ENCODE data around the gene MND1. TPM values are rescaled to one million over a fixed set of nuclear protein-coding genes. Genes with fewer than 3 reads are reported as not detected.
A peak's percentile ranks its signal among the peaks of the same experiment; 100 is the strongest.

MND1 gene
- total RNA-seq, 1 donor from 2014 or later = 2.3 TPM

DNA sequence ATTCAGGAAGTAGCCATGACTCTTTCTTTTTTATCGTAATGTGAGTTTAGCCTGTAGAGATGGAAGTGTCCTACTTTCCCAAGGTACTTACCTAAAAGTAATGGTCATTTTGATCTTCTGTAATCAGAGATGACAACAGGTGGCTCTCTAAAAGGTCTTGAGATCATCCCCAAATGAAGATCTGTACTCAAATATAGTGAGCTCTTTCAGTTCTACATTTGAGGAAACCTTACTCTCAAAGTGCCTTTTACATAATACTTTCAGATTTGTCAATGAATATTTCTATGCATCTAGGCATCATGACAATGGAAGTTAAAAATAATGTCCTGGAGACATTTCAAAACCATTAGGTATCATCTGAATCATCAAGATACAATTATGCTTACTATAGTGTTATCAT is 17.2 kb upstream of the MND1 start:
- DNase-seq (ENCODE audit: low read depth) = no peak
- Histone ChIP-seq H3K4me3 (ENCODE audit: low read depth, low read length) (no peak overlapping the region), H3K27me3 (ENCODE audit: control insufficient read depth, insufficient read depth, low read length) (no peaks in the 10 kb centered on the region), H3K36me3 (ENCODE audit: control insufficient read depth, insufficient read depth, low read length) (no peaks in the 10 kb centered on the region)
- TF ChIP-seq, protein P1, sequence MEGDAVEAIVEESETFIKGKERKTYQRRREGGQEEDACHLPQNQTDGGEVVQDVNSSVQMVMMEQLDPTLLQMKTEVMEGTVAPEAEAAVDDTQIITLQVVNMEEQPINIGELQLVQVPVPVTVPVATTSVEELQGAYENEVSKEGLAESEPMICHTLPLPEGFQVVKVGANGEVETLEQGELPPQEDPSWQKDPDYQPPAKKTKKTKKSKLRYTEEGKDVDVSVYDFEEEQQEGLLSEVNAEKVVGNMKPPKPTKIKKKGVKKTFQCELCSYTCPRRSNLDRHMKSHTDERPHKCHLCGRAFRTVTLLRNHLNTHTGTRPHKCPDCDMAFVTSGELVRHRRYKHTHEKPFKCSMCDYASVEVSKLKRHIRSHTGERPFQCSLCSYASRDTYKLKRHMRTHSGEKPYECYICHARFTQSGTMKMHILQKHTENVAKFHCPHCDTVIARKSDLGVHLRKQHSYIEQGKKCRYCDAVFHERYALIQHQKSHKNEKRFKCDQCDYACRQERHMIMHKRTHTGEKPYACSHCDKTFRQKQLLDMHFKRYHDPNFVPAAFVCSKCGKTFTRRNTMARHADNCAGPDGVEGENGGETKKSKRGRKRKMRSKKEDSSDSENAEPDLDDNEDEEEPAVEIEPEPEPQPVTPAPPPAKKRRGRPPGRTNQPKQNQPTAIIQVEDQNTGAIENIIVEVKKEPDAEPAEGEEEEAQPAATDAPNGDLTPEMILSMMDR (IDR thresholded peaks at IDR 0.05; ENCODE audit: insufficient read depth, low read length, poor library complexity, severe bottlenecking) = no peak

DNA sequence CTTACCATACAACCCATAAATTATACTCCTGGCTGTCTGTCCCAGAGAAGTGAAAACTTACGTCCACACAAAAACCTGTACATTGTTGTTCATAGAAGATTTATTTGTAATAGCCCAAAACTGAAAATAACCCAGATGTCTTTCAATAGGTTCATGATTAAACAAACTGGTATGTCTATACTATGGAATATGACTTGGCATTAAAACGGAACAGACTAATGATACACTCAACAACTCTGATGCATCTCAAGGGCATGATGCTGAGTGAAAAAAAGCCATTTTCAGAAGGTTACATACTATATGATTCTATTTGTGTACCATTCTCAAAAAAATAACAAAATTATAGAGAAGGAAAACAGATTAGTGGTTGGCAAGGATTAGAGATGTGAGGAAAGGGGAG is 11.6 kb upstream of the MND1 start:
- no peaks in the 10 kb centered on the region for H3K27me3 ChIP-seq (ENCODE audit: control insufficient read depth, insufficient read depth, low read length)
- no peak overlapping the region for H3K4me3 ChIP-seq (ENCODE audit: low read depth, low read length)
- DNase-seq (ENCODE audit: low read depth) = no peak
- no peaks in the 10 kb centered on the region for H3K36me3 ChIP-seq (ENCODE audit: control insufficient read depth, insufficient read depth, low read length)
- TF ChIP-seq, protein P1 (IDR thresholded peaks at IDR 0.05; ENCODE audit: insufficient read depth, low read length, poor library complexity, severe bottlenecking) = no peak

DNA sequence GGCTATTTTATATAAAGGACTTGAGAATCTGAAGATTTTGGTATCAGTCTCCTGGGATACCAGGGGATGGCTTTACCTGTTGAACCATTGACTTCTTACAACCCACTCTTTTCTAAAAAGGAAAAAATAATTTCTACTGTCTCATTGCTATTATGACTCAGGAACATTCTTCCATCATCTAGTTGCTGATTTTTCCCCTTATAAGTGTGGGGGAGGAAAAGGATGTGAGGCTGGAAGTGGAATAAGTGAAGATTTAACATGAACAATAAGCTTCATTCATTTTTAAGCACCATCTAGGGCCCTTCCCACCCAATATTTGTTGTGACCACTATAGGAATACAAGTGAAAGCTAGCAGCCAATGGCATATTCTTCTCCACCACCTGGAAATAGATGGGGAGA is 10.6 kb upstream of the MND1 start:
- H3K4me3 ChIP-seq (ENCODE audit: low read depth, low read length) = no peak overlapping the region
- no peak for DNase-seq (ENCODE audit: low read depth)
- TF ChIP-seq, protein P1 (IDR thresholded peaks at IDR 0.05; ENCODE audit: insufficient read depth, low read length, poor library complexity, severe bottlenecking) = no peak
- H3K27me3 ChIP-seq (ENCODE audit: control insufficient read depth, insufficient read depth, low read length) = no peaks in the 10 kb centered on the region
- H3K36me3 ChIP-seq (ENCODE audit: control insufficient read depth, insufficient read depth, low read length) = no peaks in the 10 kb centered on the region

DNA sequence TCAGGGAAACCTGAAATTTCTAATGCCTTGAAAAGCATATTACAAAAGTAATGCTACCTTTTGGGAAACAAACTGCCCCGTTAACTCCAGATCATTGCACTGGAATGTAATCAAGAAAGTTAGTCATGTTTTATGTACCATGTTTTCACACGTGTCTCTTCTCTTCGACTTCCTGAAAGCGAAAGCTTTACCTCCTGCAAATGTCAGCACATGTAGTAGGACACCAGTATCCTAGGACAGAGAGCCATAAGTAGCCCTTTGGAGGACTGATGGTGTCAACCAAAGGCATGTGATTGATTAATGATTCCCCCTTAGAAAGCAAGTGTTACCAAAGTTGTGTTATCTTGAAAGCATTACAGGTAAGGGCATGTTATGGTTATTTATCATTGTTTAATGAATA is 8.8 kb upstream of the MND1 start:
- TF ChIP-seq, protein P1 (IDR thresholded peaks at IDR 0.05; ENCODE audit: insufficient read depth, low read length, poor library complexity, severe bottlenecking) = no peak
- no peaks in the 10 kb centered on the region for H3K36me3 ChIP-seq (ENCODE audit: control insufficient read depth, insufficient read depth, low read length)
- H3K27me3 ChIP-seq (ENCODE audit: control insufficient read depth, insufficient read depth, low read length) = no peaks in the 10 kb centered on the region
- no peak overlapping the region for H3K4me3 ChIP-seq (ENCODE audit: low read depth, low read length)
- DNase-seq (ENCODE audit: low read depth) = peak; percentile 38

DNA sequence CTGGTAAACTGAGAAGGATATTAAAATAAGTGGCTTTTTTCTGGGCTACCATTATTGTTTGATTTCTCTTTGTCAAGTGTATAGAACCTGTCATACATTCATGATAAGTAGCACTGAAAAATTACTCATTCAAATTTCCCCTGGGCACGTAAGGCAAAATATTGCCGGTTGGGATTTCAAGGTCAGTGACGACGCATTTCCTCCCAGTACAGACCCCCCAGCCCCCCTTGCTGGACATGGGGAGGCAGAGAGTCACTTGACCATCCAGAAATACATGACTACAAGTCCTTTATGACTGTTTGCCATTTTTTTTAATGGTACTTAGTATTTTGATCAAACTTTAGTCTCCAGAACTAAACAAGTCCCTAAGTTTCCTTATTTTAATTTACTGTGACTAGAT is 6.8 kb upstream of the MND1 start:
- DNase-seq (ENCODE audit: low read depth) = no peak
- Histone ChIP-seq H3K36me3 (ENCODE audit: control insufficient read depth, insufficient read depth, low read length) (no peaks in the 10 kb centered on the region), H3K27me3 (ENCODE audit: control insufficient read depth, insufficient read depth, low read length) (no peaks in the 10 kb centered on the region), H3K4me3 (ENCODE audit: low read depth, low read length) (no peak overlapping the region)
- TF ChIP-seq, protein P1 (IDR thresholded peaks at IDR 0.05; ENCODE audit: insufficient read depth, low read length, poor library complexity, severe bottlenecking) = no peak

DNA sequence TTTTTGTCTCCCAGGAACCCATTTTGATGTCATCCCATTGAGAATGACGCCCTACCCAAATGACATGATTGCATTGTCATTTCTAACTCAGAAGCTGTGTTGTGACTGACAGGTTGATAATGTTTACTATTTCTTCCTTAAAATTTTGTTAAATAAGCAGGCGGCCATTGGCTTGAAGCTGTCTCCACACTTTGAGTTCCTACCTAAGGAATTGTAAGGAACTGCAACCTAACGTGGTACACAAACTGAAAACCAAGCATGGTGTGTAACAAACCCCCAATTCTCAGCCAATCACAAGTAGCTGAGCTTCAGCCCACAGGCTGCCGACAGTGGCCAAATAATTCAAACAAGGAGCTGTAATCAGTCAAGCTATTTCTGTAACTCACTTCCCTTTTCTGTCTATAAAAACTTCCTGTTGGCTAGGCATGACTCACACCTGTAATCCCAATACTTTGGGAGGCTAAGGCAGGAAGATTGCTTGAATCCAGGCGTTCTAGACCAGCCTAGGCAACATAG is 2.9 kb upstream of the MND1 start:
- H3K27me3 ChIP-seq (ENCODE audit: control insufficient read depth, insufficient read depth, low read length) = no peaks in the 10 kb centered on the region
- TF ChIP-seq, protein P1 (IDR thresholded peaks at IDR 0.05; ENCODE audit: insufficient read depth, low read length, poor library complexity, severe bottlenecking) = no peak
- H3K36me3 ChIP-seq (ENCODE audit: control insufficient read depth, insufficient read depth, low read length) = no peaks in the 10 kb centered on the region
- DNase-seq (ENCODE audit: low read depth) = no peak
- H3K4me3 ChIP-seq (ENCODE audit: low read depth, low read length) = no peak overlapping the region

Measured in kidney epithelial cell (primary cell).